ENCODE results near the gene ADCY7.

ADCY7 gene

DNA sequence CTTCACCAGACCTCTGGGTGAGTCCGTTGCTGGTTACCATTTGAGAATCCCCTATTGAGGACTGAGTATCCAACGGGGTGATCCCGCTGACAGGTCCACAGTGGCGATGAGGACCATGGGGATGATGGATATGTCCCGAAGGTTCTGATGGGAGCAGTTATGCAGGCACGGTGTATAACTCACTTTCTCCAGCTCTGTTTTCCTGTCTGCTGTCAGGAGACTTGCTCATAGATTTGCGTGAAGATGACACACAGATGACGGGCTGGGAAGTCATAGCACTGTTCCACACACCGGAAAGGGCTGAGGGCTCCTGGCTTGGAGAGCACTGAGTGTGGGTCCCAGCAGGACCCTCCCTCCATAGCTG is 22.2 kb upstream of the ADCY7 start:
- TF ChIP-seq ISL1 (CRISPR knock-in tag; IDR thresholded peaks at IDR 0.05) (no peak), ARNTL (CRISPR knock-in tag; IDR thresholded peaks at IDR 0.05; ENCODE audit: borderline replicate concordance, low read depth) (no peak), ZFP30 (CRISPR knock-in tag; IDR thresholded peaks at IDR 0.05) (no peak), ZFP3 (CRISPR knock-in tag; IDR thresholded peaks at IDR 0.05) (no peak)
- ATAC-seq: no peak

DNA sequence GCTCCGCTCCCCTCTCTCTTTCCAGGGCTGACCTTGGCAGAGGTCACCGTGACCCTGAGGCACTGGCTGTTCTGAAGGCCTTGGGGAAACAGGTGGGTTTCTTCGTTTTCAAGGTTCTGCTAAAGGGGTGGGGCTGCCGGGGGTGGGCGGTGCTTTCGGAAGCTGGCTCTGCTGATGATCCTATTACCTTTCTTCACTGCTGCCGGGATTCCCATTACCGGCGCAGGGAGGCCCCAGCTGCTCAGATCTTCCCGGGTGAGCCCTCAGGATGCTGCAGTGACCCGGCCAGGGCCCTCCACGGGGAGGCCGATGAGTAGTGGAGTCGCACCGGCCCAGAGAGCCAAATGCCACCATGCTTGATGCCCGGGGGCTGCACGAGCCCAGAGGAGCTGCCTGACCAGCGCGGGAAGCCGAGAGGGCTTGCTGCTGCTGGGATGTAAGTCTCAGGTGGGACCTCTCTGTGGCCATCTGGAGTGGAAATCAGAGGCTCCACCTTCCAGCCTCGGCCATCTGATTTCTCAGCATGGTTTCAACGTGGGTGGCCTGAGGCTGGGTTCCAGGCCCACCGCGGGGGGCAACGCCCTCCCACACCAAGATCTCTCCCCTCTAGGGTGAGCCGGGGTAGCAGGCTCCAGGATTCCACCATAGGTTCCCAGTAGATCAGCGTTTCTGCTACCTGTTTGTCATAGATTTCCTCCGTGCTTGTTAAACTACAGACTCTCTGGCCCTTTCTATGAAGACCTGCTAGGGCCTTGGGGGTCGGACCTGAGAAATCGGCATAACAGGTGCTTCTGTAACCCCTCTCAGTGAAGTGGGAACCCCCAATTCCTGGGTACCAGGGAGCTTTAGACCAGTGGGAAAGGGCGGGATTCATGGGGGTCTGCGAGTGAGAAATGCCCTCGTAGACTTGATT is 21.6 kb upstream of the ADCY7 start:
- no peak for ATAC-seq
- no peak for TF ChIP-seq ZNF565 (CRISPR knock-in tag; conservative IDR thresholded peaks at IDR 0.05; ENCODE audit: low read depth)
- no peak for TF ChIP-seq SNAI2 (CRISPR knock-in tag; IDR thresholded peaks at IDR 0.05)
- no peak for TF ChIP-seq ZNF8 (CRISPR knock-in tag; IDR thresholded peaks at IDR 0.05)
- TF ChIP-seq TCF4 (CRISPR knock-in tag; IDR thresholded peaks at IDR 0.05; ENCODE audit: borderline replicate concordance): no peak
- TF ChIP-seq ZC3H10 (CRISPR knock-in tag; IDR thresholded peaks at IDR 0.05): no peak
- TF ChIP-seq BACH2 (CRISPR knock-in tag; IDR thresholded peaks at IDR 0.05; ENCODE audit: borderline replicate concordance): no peak
- no peak for TF ChIP-seq ARNTL (CRISPR knock-in tag; IDR thresholded peaks at IDR 0.05; ENCODE audit: borderline replicate concordance, low read depth)
- TF ChIP-seq, protein P1, sequence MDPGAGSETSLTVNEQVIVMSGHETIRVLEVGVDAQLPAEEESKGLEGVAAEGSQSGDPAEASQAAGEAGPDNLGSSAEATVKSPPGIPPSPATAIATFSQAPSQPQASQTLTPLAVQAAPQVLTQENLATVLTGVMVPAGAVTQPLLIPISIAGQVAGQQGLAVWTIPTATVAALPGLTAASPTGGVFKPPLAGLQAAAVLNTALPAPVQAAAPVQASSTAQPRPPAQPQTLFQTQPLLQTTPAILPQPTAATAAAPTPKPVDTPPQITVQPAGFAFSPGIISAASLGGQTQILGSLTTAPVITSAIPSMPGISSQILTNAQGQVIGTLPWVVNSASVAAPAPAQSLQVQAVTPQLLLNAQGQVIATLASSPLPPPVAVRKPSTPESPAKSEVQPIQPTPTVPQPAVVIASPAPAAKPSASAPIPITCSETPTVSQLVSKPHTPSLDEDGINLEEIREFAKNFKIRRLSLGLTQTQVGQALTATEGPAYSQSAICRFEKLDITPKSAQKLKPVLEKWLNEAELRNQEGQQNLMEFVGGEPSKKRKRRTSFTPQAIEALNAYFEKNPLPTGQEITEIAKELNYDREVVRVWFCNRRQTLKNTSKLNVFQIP (CRISPR knock-in tag; IDR thresholded peaks at IDR 0.05; ENCODE audit: borderline replicate concordance, low read depth): no peak
- no peak for TF ChIP-seq ZFP3 (CRISPR knock-in tag; IDR thresholded peaks at IDR 0.05)
- no peak for TF ChIP-seq GLIS3 (CRISPR knock-in tag; IDR thresholded peaks at IDR 0.05)
- TF ChIP-seq ESRRG (CRISPR knock-in tag; IDR thresholded peaks at IDR 0.05): no peak
- TF ChIP-seq RARB (CRISPR knock-in tag; IDR thresholded peaks at IDR 0.05): no peak
- TF ChIP-seq ISL1 (CRISPR knock-in tag; IDR thresholded peaks at IDR 0.05): no peak
- TF ChIP-seq ZFP30 (CRISPR knock-in tag; IDR thresholded peaks at IDR 0.05): no peak
- TF ChIP-seq, protein P2, sequence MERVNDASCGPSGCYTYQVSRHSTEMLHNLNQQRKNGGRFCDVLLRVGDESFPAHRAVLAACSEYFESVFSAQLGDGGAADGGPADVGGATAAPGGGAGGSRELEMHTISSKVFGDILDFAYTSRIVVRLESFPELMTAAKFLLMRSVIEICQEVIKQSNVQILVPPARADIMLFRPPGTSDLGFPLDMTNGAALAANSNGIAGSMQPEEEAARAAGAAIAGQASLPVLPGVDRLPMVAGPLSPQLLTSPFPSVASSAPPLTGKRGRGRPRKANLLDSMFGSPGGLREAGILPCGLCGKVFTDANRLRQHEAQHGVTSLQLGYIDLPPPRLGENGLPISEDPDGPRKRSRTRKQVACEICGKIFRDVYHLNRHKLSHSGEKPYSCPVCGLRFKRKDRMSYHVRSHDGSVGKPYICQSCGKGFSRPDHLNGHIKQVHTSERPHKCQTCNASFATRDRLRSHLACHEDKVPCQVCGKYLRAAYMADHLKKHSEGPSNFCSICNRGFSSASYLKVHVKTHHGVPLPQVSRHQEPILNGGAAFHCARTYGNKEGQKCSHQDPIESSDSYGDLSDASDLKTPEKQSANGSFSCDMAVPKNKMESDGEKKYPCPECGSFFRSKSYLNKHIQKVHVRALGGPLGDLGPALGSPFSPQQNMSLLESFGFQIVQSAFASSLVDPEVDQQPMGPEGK (CRISPR knock-in tag; IDR thresholded peaks at IDR 0.05; ENCODE audit: borderline replicate concordance): no peak
- no peak for TF ChIP-seq ZNF70 (CRISPR knock-in tag; IDR thresholded peaks at IDR 0.05)
- TF ChIP-seq, protein P3, sequence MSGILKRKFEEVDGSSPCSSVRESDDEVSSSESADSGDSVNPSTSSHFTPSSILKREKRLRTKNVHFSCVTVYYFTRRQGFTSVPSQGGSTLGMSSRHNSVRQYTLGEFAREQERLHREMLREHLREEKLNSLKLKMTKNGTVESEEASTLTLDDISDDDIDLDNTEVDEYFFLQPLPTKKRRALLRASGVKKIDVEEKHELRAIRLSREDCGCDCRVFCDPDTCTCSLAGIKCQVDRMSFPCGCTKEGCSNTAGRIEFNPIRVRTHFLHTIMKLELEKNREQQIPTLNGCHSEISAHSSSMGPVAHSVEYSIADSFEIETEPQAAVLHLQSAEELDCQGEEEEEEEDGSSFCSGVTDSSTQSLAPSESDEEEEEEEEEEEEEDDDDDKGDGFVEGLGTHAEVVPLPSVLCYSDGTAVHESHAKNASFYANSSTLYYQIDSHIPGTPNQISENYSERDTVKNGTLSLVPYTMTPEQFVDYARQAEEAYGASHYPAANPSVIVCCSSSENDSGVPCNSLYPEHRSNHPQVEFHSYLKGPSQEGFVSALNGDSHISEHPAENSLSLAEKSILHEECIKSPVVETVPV (CRISPR knock-in tag; IDR thresholded peaks at IDR 0.05): no peak
- TF ChIP-seq PPARA (CRISPR knock-in tag; IDR thresholded peaks at IDR 0.05; ENCODE audit: borderline replicate concordance): no peak
- TF ChIP-seq, protein P4, sequence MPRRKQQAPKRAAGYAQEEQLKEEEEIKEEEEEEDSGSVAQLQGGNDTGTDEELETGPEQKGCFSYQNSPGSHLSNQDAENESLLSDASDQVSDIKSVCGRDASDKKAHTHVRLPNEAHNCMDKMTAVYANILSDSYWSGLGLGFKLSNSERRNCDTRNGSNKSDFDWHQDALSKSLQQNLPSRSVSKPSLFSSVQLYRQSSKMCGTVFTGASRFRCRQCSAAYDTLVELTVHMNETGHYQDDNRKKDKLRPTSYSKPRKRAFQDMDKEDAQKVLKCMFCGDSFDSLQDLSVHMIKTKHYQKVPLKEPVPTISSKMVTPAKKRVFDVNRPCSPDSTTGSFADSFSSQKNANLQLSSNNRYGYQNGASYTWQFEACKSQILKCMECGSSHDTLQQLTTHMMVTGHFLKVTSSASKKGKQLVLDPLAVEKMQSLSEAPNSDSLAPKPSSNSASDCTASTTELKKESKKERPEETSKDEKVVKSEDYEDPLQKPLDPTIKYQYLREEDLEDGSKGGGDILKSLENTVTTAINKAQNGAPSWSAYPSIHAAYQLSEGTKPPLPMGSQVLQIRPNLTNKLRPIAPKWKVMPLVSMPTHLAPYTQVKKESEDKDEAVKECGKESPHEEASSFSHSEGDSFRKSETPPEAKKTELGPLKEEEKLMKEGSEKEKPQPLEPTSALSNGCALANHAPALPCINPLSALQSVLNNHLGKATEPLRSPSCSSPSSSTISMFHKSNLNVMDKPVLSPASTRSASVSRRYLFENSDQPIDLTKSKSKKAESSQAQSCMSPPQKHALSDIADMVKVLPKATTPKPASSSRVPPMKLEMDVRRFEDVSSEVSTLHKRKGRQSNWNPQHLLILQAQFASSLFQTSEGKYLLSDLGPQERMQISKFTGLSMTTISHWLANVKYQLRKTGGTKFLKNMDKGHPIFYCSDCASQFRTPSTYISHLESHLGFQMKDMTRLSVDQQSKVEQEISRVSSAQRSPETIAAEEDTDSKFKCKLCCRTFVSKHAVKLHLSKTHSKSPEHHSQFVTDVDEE (CRISPR knock-in tag; IDR thresholded peaks at IDR 0.05): no peak
- TF ChIP-seq, protein P5, sequence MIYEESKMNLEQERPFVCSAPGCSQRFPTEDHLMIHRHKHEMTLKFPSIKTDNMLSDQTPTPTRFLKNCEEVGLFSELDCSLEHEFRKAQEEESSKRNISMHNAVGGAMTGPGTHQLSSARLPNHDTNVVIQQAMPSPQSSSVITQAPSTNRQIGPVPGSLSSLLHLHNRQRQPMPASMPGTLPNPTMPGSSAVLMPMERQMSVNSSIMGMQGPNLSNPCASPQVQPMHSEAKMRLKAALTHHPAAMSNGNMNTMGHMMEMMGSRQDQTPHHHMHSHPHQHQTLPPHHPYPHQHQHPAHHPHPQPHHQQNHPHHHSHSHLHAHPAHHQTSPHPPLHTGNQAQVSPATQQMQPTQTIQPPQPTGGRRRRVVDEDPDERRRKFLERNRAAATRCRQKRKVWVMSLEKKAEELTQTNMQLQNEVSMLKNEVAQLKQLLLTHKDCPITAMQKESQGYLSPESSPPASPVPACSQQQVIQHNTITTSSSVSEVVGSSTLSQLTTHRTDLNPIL (CRISPR knock-in tag; IDR thresholded peaks at IDR 0.05; ENCODE audit: low read depth): no peak

Data from SK-N-SH treated with all-trans-retinoic acid at 6 μM for 48 hours (cell line).